Large intestine (tissue), 3 donors: ENCODE data around the gene STRADB. TPM values are rescaled to one million over a fixed set of nuclear protein-coding genes. Genes with fewer than 3 reads are reported as not detected.
"Not testable (repeated sequence)": the region's sequence is repeated elsewhere in the genome, so short reads cannot be mapped to it uniquely, and the experiment has no call there.

Experiments
- DNase-seq, 2 donors: peaks; one replicate each; pipeline versions ENCODE4 v3.0.0 to v3.0.0-alpha.2; 2013
- H3K27ac ChIP-seq: one replicate; pipeline ENCODE4 v1.5.1; 2013; ENCODE audit warnings: low read length
- H3K27me3 ChIP-seq: 2 replicates; pipeline ENCODE4 v1.6.1; 2013; ENCODE audit warnings: low read length; ENCODE audit not compliant: control insufficient read depth, insufficient read depth
- H3K36me3 ChIP-seq: 2 replicates; pipeline ENCODE4 v1.6.1; 2013; ENCODE audit warnings: low read length; ENCODE audit not compliant: control insufficient read depth, insufficient read depth
- H3K4me1 ChIP-seq: one replicate; pipeline ENCODE4 v1.6.1; 2013; ENCODE audit warnings: low read length; ENCODE audit not compliant: control insufficient read depth, insufficient read depth
- H3K4me3 ChIP-seq: one replicate; pipeline ENCODE4 v1.5.1; 2013; ENCODE audit warnings: low read length
- H3K9me3 ChIP-seq: one replicate; pipeline ENCODE4 v1.6.1; 2013; ENCODE audit warnings: mild to moderate bottlenecking, low read depth, low read length, moderate library complexity; ENCODE audit not compliant: control insufficient read depth
- WGBS: methylation state at CpG from one replicate; pipeline ENCODE4 v1.1.5; 2013; ENCODE audit warnings: low lambda C conversion rate; ENCODE audit not compliant: insufficient coverage; 5-methylcytosine and 5-hydroxymethylcytosine counted together
- polyA plus RNA-seq: library from polyadenylated mRNA; unstranded; fragments of 120-200 nt; gene quantifications from one replicate; pipeline ENCODE4 v1.2.1, GENCODE V29; 2013

Gene STRADB
- polyA plus RNA-seq, 1 donor, result 65.5 TPM

DNA sequence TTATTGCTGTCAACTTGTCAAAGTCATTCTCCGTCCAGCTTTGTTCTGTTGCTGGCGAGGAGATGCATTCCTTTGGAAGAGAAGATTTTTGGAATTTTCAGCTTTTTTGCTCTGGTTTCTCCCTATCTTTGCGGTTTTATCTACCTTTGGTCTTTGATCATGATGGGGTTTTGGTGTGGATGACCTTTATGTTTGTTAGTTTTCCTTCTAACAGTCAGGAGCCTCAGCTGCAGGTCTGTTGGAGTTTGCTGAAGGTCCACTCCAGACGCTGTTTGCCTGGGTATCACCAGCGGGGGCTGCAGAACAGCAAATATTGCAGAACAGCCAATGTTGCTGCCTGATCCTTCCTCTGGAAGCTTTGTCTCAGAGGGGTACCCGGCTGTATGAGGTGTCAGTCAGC, 21.7 kb upstream of the STRADB start:
- not testable (repeated sequence) for H3K4me3 ChIP-seq, H3K27me3 ChIP-seq, H3K9me3 ChIP-seq, DNase-seq, H3K27ac ChIP-seq, H3K36me3 ChIP-seq
- H3K4me1 ChIP-seq, result peaks cover 16% of the 10 kb centered on the region
- 100% methylated on average over 2 of the region's 6 CpGs for WGBS

DNA sequence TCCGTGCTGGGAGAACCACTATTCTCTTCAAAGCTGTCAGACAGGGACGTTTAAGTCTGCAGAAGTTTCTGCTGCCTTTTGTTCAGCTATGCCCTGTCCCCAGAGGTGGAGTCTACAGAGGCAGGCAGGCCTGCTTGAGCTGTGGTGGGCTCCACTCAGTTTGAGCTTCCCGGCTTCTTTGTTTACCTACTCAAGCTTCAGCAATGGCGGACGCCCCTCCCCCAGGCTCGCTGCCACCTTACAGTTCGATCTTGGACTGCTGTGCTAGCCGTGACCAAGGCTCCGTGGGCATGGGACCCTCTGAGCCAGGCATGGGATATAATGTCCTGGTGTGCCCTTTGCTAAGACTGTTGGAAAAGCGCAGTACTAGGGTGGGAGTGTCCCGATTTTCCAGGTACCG, 21.2 kb upstream of the STRADB start:
- H3K27me3 ChIP-seq, H3K9me3 ChIP-seq, DNase-seq, H3K27ac ChIP-seq, H3K36me3 ChIP-seq, H3K4me3 ChIP-seq: not testable (repeated sequence)
- no CpG with 5 or more reads among the region's 12 CpGs for WGBS
- peaks cover 16% of the 10 kb centered on the region for H3K4me1 ChIP-seq

DNA sequence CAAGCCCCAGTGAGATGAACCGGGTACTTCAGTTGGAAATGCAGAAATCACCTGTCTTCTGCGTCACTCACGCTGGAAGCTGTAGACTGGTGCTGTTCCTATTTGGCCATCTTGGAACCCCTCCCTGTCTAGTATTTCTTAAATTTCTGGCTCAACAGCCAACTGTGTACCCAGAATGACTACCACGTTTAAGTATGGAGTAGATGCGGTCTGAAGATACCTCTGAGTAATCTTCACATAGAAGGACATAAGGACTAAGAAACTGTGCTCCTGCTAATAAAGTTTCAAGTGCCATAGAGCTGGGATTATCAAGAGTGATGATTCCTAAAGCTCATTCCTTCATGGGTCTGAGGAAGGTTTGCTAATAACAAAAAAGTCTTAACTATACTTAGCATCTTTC, 20.7 kb upstream of the STRADB start:
- H3K9me3 ChIP-seq, result peaks cover 6% of the 10 kb centered on the region
- no CpG with 5 or more reads among the region's 5 CpGs for WGBS
- H3K27me3 ChIP-seq, result no peaks in the 10 kb centered on the region
- no peak overlapping the region for H3K4me3 ChIP-seq
- peaks cover 3% of the 10 kb centered on the region for H3K36me3 ChIP-seq
- no peak overlapping the region for H3K27ac ChIP-seq
- DNase-seq, result no peak
- peaks cover 16% of the 10 kb centered on the region for H3K4me1 ChIP-seq

DNA sequence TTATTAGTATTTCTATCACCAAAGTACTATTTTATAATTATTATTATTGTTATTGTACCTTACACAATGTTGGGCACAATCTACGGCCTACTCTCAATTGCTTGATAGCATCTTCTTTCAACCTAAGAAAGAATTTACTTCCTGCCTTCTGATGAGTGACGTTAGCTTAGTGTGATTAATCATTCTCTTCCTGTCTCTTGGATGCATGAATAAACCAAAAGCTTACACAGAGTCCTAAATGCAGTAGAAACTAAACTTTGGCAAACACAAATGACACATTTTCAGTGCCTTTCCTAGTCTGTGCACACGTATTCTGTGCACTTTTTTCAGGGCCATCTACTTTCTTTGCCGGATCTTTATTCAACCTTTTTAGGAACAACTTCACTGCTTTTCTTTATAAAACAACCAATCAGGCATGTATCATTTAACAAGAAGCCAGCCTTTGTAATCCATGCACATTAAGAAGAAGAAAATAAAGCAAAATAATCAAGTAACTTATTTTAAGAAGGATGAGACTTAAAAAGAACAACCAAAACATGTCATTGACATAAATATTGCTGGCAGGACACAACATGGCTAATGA, 19.4 kb upstream of the STRADB start:
- Histone ChIP-seq H3K27me3 (no peaks in the 10 kb centered on the region), H3K36me3 (peaks cover 3% of the 10 kb centered on the region), H3K4me3 (no peak overlapping the region), H3K9me3 (peaks cover 6% of the 10 kb centered on the region), H3K27ac (peak overlapping the region; percentile 13), H3K4me1 (peaks cover 13% of the 10 kb centered on the region)
- WGBS, result 93% methylated on average over 2 of the region's 4 CpGs
- DNase-seq, result no peak

DNA sequence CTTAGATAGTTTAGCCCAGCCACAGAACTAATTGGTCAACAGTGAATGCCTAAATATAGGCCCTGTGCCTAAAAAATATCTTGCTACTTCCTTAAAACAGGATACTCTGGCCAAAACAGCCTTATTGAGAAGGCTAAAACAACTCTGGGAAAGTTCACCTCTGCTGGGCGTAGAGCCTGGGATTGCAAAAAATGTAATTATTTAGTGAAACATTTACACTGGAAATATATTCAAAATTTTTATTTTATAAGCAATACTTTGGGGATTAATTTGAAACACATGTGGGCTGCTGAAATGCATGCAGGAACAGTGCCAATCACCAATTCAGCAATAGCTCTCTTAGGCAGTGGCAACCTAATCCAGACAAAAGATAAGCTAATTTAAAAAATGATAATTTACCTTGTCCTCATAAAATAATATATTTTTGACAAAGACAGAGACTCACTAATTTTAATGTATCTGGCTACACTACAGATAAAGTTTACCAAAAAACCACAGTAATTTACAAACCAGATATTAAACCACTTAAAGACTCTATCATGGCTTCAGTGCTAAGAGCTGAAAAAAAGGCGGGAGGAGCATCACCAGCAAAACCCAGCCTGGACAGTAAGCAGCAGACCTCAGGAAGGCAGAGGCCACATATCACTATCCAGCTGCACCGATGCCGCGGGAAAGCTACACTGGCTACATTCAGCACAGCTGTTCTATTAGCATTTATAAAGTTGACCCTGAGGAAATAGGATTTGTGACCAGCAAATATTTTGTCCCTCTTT, 18.7 kb upstream of the STRADB start:
- peaks cover 13% of the 10 kb centered on the region for H3K4me1 ChIP-seq
- no peak overlapping the region for H3K4me3 ChIP-seq
- H3K36me3 ChIP-seq, result peaks cover 3% of the 10 kb centered on the region
- peaks cover 6% of the 10 kb centered on the region for H3K9me3 ChIP-seq
- no peaks in the 10 kb centered on the region for H3K27me3 ChIP-seq
- DNase-seq, result no peak
- peak overlapping the region; percentile 43 for H3K27ac ChIP-seq
- 100% methylated on average over 1 of the region's 5 CpGs for WGBS

DNA sequence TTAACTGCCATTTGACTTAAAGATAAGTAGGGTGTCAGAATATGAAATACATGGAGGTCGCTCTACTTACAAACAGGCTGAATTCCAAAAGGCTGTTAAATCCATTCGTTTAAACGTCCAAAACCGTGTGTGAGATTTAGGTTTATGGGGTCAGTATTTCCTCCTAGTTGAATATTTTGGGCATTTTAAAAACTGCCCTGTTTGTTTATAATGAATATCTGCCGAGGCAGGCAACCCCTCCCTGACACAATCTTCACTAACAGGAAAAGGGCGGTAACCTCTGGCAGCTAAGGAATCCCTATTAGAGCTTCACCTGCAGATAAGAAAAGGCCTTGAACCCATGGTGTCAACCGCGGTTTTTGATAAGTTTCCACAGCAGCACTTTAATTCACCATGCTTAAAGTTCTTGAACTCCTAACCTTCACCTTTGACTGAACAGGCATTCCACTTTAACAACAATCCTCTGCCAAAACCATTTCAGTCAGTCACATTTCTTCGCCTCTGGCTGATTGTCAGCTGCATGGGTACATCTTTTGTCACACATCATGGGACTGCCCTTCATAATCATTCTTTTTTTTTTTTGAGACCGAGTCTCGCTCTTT, 18.0 kb upstream of the STRADB start:
- H3K27me3 ChIP-seq, result no peaks in the 10 kb centered on the region
- peaks cover 3% of the 10 kb centered on the region for H3K36me3 ChIP-seq
- DNase-seq, result peak; percentile 48 to 70
- H3K9me3 ChIP-seq, result peaks cover 6% of the 10 kb centered on the region
- H3K27ac ChIP-seq, result peak overlapping the region; percentile 43
- H3K4me1 ChIP-seq, result peaks cover 13% of the 10 kb centered on the region
- no peak overlapping the region for H3K4me3 ChIP-seq
- WGBS, result 45% methylated on average over 2 of the region's 11 CpGs

DNA sequence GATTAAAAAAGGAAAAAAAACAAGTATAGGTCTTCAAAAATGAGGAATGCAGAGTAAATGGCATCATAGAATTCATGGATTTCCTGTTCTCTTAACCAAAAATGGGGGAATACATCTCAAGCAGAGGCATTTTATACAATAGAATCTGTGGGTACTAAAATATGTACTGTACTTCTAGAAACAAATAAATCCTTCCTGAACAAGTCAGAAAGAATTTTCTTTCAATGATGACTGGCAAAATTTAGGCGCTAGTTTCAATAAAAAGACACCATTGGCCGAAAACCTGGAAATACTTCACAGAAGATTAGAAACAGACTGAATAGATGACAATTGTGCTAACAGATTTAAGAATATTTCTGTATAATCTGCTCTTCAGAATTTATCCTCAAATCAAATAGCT, 15.4 kb upstream of the STRADB start:
- DNase-seq, result no peak
- no peaks in the 10 kb centered on the region for H3K9me3 ChIP-seq
- no peaks in the 10 kb centered on the region for H3K36me3 ChIP-seq
- H3K27ac ChIP-seq, result no peak overlapping the region
- no peak overlapping the region for H3K4me3 ChIP-seq
- peaks cover 13% of the 10 kb centered on the region for H3K4me1 ChIP-seq
- 100% methylated on average over 2 of the region's 2 CpGs for WGBS
- H3K27me3 ChIP-seq, result no peaks in the 10 kb centered on the region

DNA sequence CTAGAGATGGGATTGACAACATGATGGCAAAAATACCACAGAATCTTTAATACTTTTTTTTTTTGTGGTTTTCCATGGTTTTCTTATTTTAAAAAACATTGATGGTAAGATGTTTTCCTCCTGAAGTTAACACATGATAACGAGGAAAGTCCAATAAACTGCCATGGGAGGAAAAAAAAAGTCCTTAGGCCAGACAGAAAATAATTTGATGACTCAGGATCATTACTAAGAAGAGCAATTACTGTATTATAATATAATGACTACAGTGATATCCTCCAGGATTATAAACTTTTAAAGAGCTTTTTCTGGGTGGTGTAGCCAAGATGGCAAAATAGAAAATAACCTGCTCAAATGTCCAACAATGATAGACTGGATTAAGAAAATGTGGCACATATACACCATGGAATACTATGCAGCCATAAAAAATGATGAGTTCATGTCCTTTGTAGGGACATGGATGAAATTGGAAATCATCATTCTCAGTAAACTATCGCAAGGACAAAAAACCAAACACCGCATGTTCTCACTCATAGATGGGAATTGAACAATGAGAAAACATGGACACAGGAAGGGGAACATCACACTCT, 12.1 kb upstream of the STRADB start:
- not testable (repeated sequence) for H3K27ac ChIP-seq, H3K4me1 ChIP-seq, H3K27me3 ChIP-seq, DNase-seq, H3K4me3 ChIP-seq, H3K9me3 ChIP-seq, H3K36me3 ChIP-seq
- WGBS, result no CpG with 5 or more reads among the region's 3 CpGs

DNA sequence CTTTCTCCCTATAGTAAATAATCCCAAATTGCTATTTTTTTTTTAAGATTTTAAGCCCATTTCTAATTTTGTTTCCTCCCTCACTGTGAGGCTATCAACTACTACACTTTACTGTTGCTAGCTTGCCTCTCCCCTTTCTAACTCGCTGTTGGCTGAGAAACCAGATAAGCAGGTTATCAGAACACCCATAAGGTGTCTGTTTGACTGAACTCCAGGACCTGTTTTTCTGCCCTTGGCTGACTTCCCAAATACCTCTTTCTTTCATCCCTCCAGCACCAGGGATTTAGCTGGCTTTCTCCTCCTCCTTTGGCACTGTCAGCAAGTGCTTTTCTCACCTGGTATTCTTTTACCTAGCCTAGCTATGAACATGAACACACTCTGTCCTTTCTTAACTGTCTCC, 11.4 kb upstream of the STRADB start:
- Histone ChIP-seq H3K4me1 (no peaks in the 10 kb centered on the region), H3K27me3 (no peaks in the 10 kb centered on the region), H3K36me3 (no peaks in the 10 kb centered on the region), H3K4me3 (no peak overlapping the region), H3K27ac (no peak overlapping the region), H3K9me3 (no peaks in the 10 kb centered on the region)
- DNase-seq, result peak; percentile 58 to 81
- WGBS, result no CpG with 5 or more reads among the region's 1 CpG

DNA sequence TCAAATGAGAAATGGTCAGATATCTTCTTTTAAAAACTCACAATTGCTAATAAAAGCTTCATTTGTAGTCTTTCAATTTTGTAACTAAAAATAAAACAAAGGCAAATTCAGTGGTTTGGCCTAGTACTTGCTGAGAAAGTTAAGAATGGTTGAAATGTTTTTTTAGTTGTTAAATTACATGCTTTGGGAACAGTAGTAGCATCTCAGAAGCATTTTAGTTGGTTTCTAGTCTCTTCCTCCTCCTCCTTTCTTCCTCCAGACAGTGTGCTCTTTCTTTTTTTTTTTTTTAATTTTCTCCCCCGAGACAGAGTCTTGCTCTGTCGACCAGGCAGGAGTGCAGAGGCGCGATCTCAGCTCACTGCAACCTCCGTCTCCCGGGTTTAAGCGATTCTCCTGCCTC, 10.1 kb upstream of the STRADB start:
- 100% methylated on average over 3 of the region's 7 CpGs for WGBS
- no peaks in the 10 kb centered on the region for H3K36me3 ChIP-seq
- H3K27me3 ChIP-seq, result no peaks in the 10 kb centered on the region
- no peak overlapping the region for H3K4me3 ChIP-seq
- no peaks in the 10 kb centered on the region for H3K9me3 ChIP-seq
- peaks cover 4% of the 10 kb centered on the region for H3K4me1 ChIP-seq
- DNase-seq, result no peak
- H3K27ac ChIP-seq, result no peak overlapping the region
